WERI-Rb-1 (cell line): ENCODE results near the gene NR1I2.

Experiments used
- DNase-seq: peaks from one replicate; pipeline ENCODE4 v3.0.0-alpha.2; 2020
- H3K27ac ChIP-seq: fragments of 250-450 bp; sonication (Bioruptor Pico); 2 replicates; pipeline ENCODE4 v1.5.1; 2020; ENCODE audit warnings: mild to moderate bottlenecking, moderate library complexity
- H3K27me3 ChIP-seq: fragments of 250-450 bp; sonication (Bioruptor Pico); 2 replicates; pipeline ENCODE4 v1.5.1; 2021; ENCODE audit warnings: mild to moderate bottlenecking, low read depth, moderate library complexity; ENCODE audit not compliant: insufficient read depth, severe bottlenecking
- H3K36me3 ChIP-seq: fragments of 250-450 bp; sonication (Bioruptor Pico); 2 replicates; pipeline ENCODE4 v1.5.1; 2020; ENCODE audit warnings: mild to moderate bottlenecking, moderate library complexity
- H3K4me3 ChIP-seq: 2 replicates; pipeline ENCODE4 v1.5.1; 2011; ENCODE audit warnings: low read depth, mild to moderate bottlenecking, control low read depth, low read length
- H3K9me3 ChIP-seq: fragments of 250-450 bp; sonication (Bioruptor Pico); 2 replicates; pipeline ENCODE4 v1.5.1; 2021; ENCODE audit warnings: mild to moderate bottlenecking, moderate library complexity; ENCODE audit not compliant: severe bottlenecking
- CTCF ChIP-seq: IDR thresholded peaks from 2 replicates; pipeline ENCODE4 v1.5.1; 2011; ENCODE audit warnings: low read depth, mild to moderate bottlenecking, control low read depth, inconsistent platforms, low read length

Gene NR1I2

GRCh38 chr3:119769394-119770149 is 12.3 kb upstream of the NR1I2 start:
- H3K27ac ChIP-seq, result no peak overlapping the region
- TF ChIP-seq CTCF, result no peak

DNA sequence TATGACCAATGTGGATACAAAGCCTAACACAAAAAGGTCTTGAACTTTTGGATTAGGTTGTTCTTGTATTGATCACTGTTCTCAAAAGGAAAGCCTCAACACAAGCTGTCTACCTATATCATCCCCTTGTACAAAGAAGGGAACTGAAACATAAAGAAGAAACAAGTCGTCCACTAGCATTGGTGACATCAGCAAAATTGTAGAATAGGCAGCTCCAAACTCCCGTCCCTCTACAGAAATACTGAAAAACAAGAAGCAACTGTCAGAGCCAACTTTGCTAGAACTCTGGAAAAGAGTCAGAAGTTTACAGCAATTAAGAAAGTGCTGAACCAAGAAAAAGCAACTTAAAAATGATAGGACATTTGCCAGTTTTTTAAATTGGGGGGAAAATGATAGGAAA is 7.5 kb upstream of the NR1I2 start:
- Histone ChIP-seq H3K27me3 (no peaks in the 10 kb centered on the region), H3K4me3 (no peak overlapping the region), H3K27ac (no peak overlapping the region), H3K36me3 (no peaks in the 10 kb centered on the region), H3K9me3 (no peaks in the 10 kb centered on the region)
- DNase-seq, result no peak
- TF ChIP-seq CTCF, result no peak

More at GRCh38 chr3:119769394-119770149, 12.3 kb upstream of the NR1I2 start:
- Histone ChIP-seq H3K4me3 (no peak overlapping the region), H3K36me3 (no peaks in the 10 kb centered on the region), H3K9me3 (no peaks in the 10 kb centered on the region), H3K27me3 (no peaks in the 10 kb centered on the region)
- DNase-seq, result no peak

- H3K36me3 ChIP-seq, result no peaks in the 10 kb centered on the region
- TF ChIP-seq CTCF, result no peak
- no peaks in the 10 kb centered on the region for H3K9me3 ChIP-seq
- no peak overlapping the region for H3K27ac ChIP-seq
- no peak overlapping the region for H3K4me3 ChIP-seq
- DNase-seq, result no peak
- H3K27me3 ChIP-seq, result no peaks in the 10 kb centered on the region
Observed at GRCh38 chr3:119776304-119776703, 5.6 kb upstream of the NR1I2 start.

- Histone ChIP-seq H3K9me3 (no peaks in the 10 kb centered on the region), H3K4me3 (no peak overlapping the region), H3K27ac (no peak overlapping the region), H3K36me3 (no peaks in the 10 kb centered on the region), H3K27me3 (no peaks in the 10 kb centered on the region)
- DNase-seq, result no peak
- TF ChIP-seq CTCF, result no peak
Observed at GRCh38 chr3:119778176-119778575, 3.7 kb upstream of the NR1I2 start.

GRCh38 chr3:119778811-119779210 is 3.1 kb upstream of the NR1I2 start:
- no peak for DNase-seq

More at GRCh38 chr3:119778811-119779210, 3.1 kb upstream of the NR1I2 start:
- Histone ChIP-seq H3K27ac (no peak overlapping the region), H3K9me3 (no peaks in the 10 kb centered on the region), H3K36me3 (no peaks in the 10 kb centered on the region), H3K27me3 (no peaks in the 10 kb centered on the region), H3K4me3 (no peak overlapping the region)
- TF ChIP-seq CTCF, result no peak
